GM21381 (cell line): ENCODE results near the gene ROBO3.

Source experiments
- ATAC-seq: cut with Tn5 transposase; IDR thresholded peaks from one replicate; pipeline ENCODE4 v1.9.1; 2021; ENCODE audit warnings: mild to moderate bottlenecking, moderate library complexity; ENCODE audit not compliant: unreplicated experiment

ROBO3 gene

GRCh38 chr11:124919898-124920297, 54.7 kb downstream of the ROBO3 start:
- no peak for ATAC-seq

GRCh38 chr11:124920356-124920755, 55.1 kb downstream of the ROBO3 start:
- no peak for ATAC-seq

- ATAC-seq = peak; percentile 69
Observed at GRCh38 chr11:124920870-124921609, 55.8 kb downstream of the ROBO3 start.

GRCh38 chr11:124922831-124923230, 57.6 kb downstream of the ROBO3 start:
- no peak for ATAC-seq

GRCh38 chr11:124923296-124923695, 58.1 kb downstream of the ROBO3 start:
- no peak for ATAC-seq

GRCh38 chr11:124928942-124929665, 63.9 kb downstream of the ROBO3 start:
- no peak for ATAC-seq

GRCh38 chr11:124930799-124931198, 65.6 kb downstream of the ROBO3 start:
- ATAC-seq = peak; percentile 97
